ENCODE results near the gene MSH3. TPM values are rescaled to one million over a fixed set of nuclear protein-coding genes. Genes with fewer than 3 reads are reported as not detected.

Gene MSH3
- total and polyA plus RNA-seq, 12 donors: 2.6 to 15.1 (median 11.6) TPM

- intact Hi-C loops (cut with DNase I): no loop called here
- H3K4me1 ChIP-seq: peaks cover 0 to 8% (median 0%) of the 10 kb centered on the region in 9 donors
- no peak overlapping the region for H3K4me3 ChIP-seq
- TF ChIP-seq, protein P1, sequence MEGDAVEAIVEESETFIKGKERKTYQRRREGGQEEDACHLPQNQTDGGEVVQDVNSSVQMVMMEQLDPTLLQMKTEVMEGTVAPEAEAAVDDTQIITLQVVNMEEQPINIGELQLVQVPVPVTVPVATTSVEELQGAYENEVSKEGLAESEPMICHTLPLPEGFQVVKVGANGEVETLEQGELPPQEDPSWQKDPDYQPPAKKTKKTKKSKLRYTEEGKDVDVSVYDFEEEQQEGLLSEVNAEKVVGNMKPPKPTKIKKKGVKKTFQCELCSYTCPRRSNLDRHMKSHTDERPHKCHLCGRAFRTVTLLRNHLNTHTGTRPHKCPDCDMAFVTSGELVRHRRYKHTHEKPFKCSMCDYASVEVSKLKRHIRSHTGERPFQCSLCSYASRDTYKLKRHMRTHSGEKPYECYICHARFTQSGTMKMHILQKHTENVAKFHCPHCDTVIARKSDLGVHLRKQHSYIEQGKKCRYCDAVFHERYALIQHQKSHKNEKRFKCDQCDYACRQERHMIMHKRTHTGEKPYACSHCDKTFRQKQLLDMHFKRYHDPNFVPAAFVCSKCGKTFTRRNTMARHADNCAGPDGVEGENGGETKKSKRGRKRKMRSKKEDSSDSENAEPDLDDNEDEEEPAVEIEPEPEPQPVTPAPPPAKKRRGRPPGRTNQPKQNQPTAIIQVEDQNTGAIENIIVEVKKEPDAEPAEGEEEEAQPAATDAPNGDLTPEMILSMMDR (IDR thresholded peaks at IDR 0.05): no peak
- DNase-seq: no peak
- no peaks in the 10 kb centered on the region for H3K27me3 ChIP-seq
- H3K27ac ChIP-seq: no peak overlapping the region
- no peak for ATAC-seq
- H3K9me3 ChIP-seq: no peaks in the 10 kb centered on the region
- no peaks in the 10 kb centered on the region for H3K36me3 ChIP-seq
Observed at GRCh38 chr5:80921026-80921425, 266.6 kb downstream of the MSH3 start.

DNA sequence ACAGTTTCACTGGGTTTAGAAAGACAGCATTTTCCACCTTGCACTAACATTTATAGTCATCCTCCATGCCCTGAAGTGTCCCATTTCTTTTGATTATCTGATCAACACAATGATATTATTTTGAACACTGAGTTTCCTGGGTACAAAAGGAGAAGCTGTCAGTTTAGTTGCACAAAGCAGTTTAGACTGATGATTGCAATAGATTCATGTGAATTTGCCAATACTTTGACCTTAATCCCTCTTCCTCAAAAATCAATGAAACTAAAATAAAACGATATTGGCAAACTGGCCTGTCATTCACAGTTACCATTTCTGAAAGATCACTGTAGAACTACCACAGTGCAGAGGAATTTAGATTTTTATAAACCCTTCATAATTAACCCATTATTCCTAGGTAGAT lies 271.5 kb downstream of the MSH3 start:
- no peak for ATAC-seq

More for the DNA sequence above, 271.5 kb downstream of the MSH3 start:
- H3K4me3 ChIP-seq: no peak overlapping the region
- H3K27me3 ChIP-seq: no peaks in the 10 kb centered on the region
- no peaks in the 10 kb centered on the region for H3K9me3 ChIP-seq
- intact Hi-C loops (cut with DNase I): no loop called here
- no peak overlapping the region for H3K27ac ChIP-seq
- no peak for DNase-seq
- TF ChIP-seq, protein P1 (IDR thresholded peaks at IDR 0.05): no peak
- H3K36me3 ChIP-seq: no peaks in the 10 kb centered on the region
- WGBS, 2 donors: 92 to 98% methylated on average over 1 of the region's 1 CpG
- H3K4me1 ChIP-seq: peaks cover 0 to 8% (median 0%) of the 10 kb centered on the region in 9 donors

Other genes starting within 250 kb of the MSH3 start
- gene ZFYVE16, start 246.6 kb upstream of the MSH3 start, total RNA-seq: 10 to 100 TPM; 27.0 to 52.6 (median 44.0) TPM
- 10 to 100 TPM in 1 of 2 donors, 1 to 10 TPM in 1; 8.3 to 42.5 TPM for gene ZFYVE16, start 246.6 kb upstream of the MSH3 start, polyA plus RNA-seq
- 1 to 10 TPM; 1.3 to 2.8 (median 1.4) TPM for gene FAM151B, start 166.6 kb upstream of the MSH3 start, total RNA-seq
- gene FAM151B, start 166.6 kb upstream of the MSH3 start, polyA plus RNA-seq: under 1 TPM; 0.39 to 0.88 TPM
- gene ANKRD34B, start 84.4 kb upstream of the MSH3 start, total RNA-seq: under 1 TPM in 1 of 10 donors, not detected in 9; 0.13 TPM
- gene ANKRD34B, start 84.4 kb upstream of the MSH3 start, polyA plus RNA-seq: not detected
- gene DHFR, start 331 bp downstream of the MSH3 start, total RNA-seq: 10 to 100 TPM in 5 of 10 donors, 1 to 10 TPM in 5; 4.3 to 19.6 (median 10.1) TPM
- gene DHFR, start 331 bp downstream of the MSH3 start, polyA plus RNA-seq: 1 to 10 TPM; 4.1 to 9.9 TPM

All from heart right ventricle (tissue), 16 donors.